ENCODE data around the gene BICRAL. TPM values are rescaled to one million over a fixed set of nuclear protein-coding genes. Genes with fewer than 3 reads are reported as not detected.

BICRAL gene
- total and polyA plus RNA-seq, 2 donors from 2014 or later = 2.7 to 20.9 TPM

- Histone ChIP-seq H3K4me1 (ENCODE audit: control insufficient read depth in 2 of 3, insufficient read depth in 2 of 3, low read depth in 1 of 3, low read length in 3 of 3) (no peaks in the 10 kb centered on the region), H3K27me3 (ENCODE audit: control insufficient read depth, insufficient read depth, low read length) (no peaks in the 10 kb centered on the region), H3K9ac (ENCODE audit: low read length in 3 of 3) (no peak overlapping the region), H3K27ac (ENCODE audit: low read depth in 2 of 2, low read length in 2 of 2) (no peak overlapping the region), H3K4me3 (ENCODE audit: low read length in 3 of 3) (no peak overlapping the region), H3K36me3 (ENCODE audit: control insufficient read depth in 2 of 3, insufficient read depth in 3 of 3, low read length in 3 of 3) (peaks cover 4 to 10% (median 8%) of the 10 kb centered on the region in 3 donors), H3K9me3 (ENCODE audit: control insufficient read depth in 2 of 3, insufficient read depth in 1 of 3, low read length in 3 of 3) (no peaks in the 10 kb centered on the region)
- TF ChIP-seq CTCF (IDR thresholded peaks at IDR 0.05; ENCODE audit: borderline replicate concordance, extremely low read depth, insufficient read depth) = no peak
- no peak for FAIRE-seq
- intact Hi-C loops (cut with DNase I) = no loop called here
- no peak for DNase-seq
Observed at GRCh38 chr6:42834056-42834455, 52.2 kb downstream of the BICRAL start.

- no peak overlapping the region for H3K27ac ChIP-seq (ENCODE audit: low read depth in 2 of 2, low read length in 2 of 2)
- no peaks in the 10 kb centered on the region for H3K27me3 ChIP-seq (ENCODE audit: control insufficient read depth, insufficient read depth, low read length)
- H3K9ac ChIP-seq (ENCODE audit: low read length in 3 of 3) = no peak overlapping the region
- no peak overlapping the region for H3K4me3 ChIP-seq (ENCODE audit: low read length in 3 of 3)
- intact Hi-C loops (cut with DNase I) = no loop called here
- FAIRE-seq (no peak), DNase-seq (no peak)
- peaks cover 0 to 4% (median 2%) of the 10 kb centered on the region in 3 donors for H3K36me3 ChIP-seq (ENCODE audit: control insufficient read depth in 2 of 3, insufficient read depth in 3 of 3, low read length in 3 of 3)
- no peaks in the 10 kb centered on the region for H3K4me1 ChIP-seq (ENCODE audit: control insufficient read depth in 2 of 3, insufficient read depth in 2 of 3, low read depth in 1 of 3, low read length in 3 of 3)
- no peak for TF ChIP-seq CTCF (IDR thresholded peaks at IDR 0.05; ENCODE audit: borderline replicate concordance, extremely low read depth, insufficient read depth)
- H3K9me3 ChIP-seq (ENCODE audit: control insufficient read depth in 2 of 3, insufficient read depth in 1 of 3, low read length in 3 of 3) = no peaks in the 10 kb centered on the region
Observed at GRCh38 chr6:42841844-42842584, 60.2 kb downstream of the BICRAL start.

GRCh38 chr6:42845327-42845694, 63.5 kb downstream of the BICRAL start:
- H3K27ac ChIP-seq (ENCODE audit: low read depth in 2 of 2, low read length in 2 of 2) = no peak overlapping the region
- DNase-seq = no peak
- no peak overlapping the region for H3K4me3 ChIP-seq (ENCODE audit: low read length in 3 of 3)
- no peaks in the 10 kb centered on the region for H3K27me3 ChIP-seq (ENCODE audit: control insufficient read depth, insufficient read depth, low read length)
- no peaks in the 10 kb centered on the region for H3K9me3 ChIP-seq (ENCODE audit: control insufficient read depth in 2 of 3, insufficient read depth in 1 of 3, low read length in 3 of 3)
- H3K9ac ChIP-seq (ENCODE audit: low read length in 3 of 3) = no peak overlapping the region
- FAIRE-seq = no peak
- peaks cover 0 to 4% (median 2%) of the 10 kb centered on the region in 3 donors for H3K36me3 ChIP-seq (ENCODE audit: control insufficient read depth in 2 of 3, insufficient read depth in 3 of 3, low read length in 3 of 3)
- intact Hi-C loops (cut with DNase I) = no loop called here
- H3K4me1 ChIP-seq (ENCODE audit: control insufficient read depth in 2 of 3, insufficient read depth in 2 of 3, low read depth in 1 of 3, low read length in 3 of 3) = no peaks in the 10 kb centered on the region
- no peak for TF ChIP-seq CTCF (IDR thresholded peaks at IDR 0.05; ENCODE audit: borderline replicate concordance, extremely low read depth, insufficient read depth)

All from kidney (tissue), 14 donors.